Activated naive CD8-positive, alpha-beta T cell treated with anti-CD3 and anti-CD28 coated beads, Interleukin-2, amount 10 ng/mL, durations not matched to agents 7 days and 5 days (primary cell): ENCODE data around the gene HDAC8. TPM values are rescaled to one million over a fixed set of nuclear protein-coding genes. Genes with fewer than 3 reads are reported as not detected.

Experiments
- ATAC-seq: fragments of 150-1000 bp; cut with Tn5 transposase; one replicate; pipeline ENCODE4 v1.10.0; 2021; ENCODE audit warnings: low read depth, moderate library complexity
- POLR2A ChIA-PET: fragments of 350-600 bp; sonication (Branson Sonifier 250); formaldehyde crosslinking; loops from one replicate; lab custom pipeline; 2021; ENCODE audit warnings: antibody characterized with exemption; lab: Charles Lee
- DNase-seq: peaks from one replicate; pipeline ENCODE4 v3.0.0; 2021
- H3K27ac Mint-ChIP-seq: one replicate; pipeline ENCODE4 v1.8.0; 2022; ENCODE audit warnings: mild to moderate bottlenecking, mixed read lengths
- H3K27me3 Mint-ChIP-seq: one replicate; pipeline ENCODE4 v1.8.0; 2022; ENCODE audit warnings: mild to moderate bottlenecking, moderate library complexity, mixed read lengths
- H3K36me3 Mint-ChIP-seq: one replicate; pipeline ENCODE4 v1.8.0; 2021; ENCODE audit warnings: mild to moderate bottlenecking, mixed read lengths
- H3K4me1 Mint-ChIP-seq: one replicate; pipeline ENCODE4 v1.8.0; 2021; ENCODE audit warnings: mixed read lengths
- H3K4me3 Mint-ChIP-seq: one replicate; pipeline ENCODE4 v1.8.0; 2022; ENCODE audit warnings: mild to moderate bottlenecking, moderate library complexity, mixed read lengths
- H3K9me3 Mint-ChIP-seq: one replicate; pipeline ENCODE4 v1.8.0; 2021; ENCODE audit warnings: mixed read lengths
- total RNA-seq, 2 experiments: library from RNA; stranded (reverse); gene quantifications; one replicate each; pipeline ENCODE4 v1.2.3, GENCODE V29; 2021

HDAC8 gene
- total RNA-seq, 2 experiments from 2014 or later = 25.2 to 25.5 TPM

DNA sequence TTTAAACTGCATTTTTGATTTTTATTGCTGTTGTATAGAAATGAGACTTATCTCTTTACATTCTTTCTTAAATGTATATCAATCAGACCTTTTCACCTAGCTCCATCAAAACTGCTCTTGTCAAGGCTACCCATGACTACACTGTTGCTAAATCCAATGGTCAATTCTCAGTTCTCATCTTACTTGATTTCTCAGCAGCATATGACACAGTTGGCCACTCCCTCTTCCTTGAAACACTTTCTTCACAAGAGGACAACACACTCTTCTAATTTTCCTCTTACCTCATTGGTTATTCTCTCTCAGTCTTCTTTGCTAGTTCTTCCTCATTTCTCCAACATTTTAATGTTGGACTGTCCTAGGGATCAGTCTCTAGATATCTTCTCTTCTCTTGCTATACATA, 172.8 kb downstream of the HDAC8 start:
- H3K9me3 Mint-ChIP-seq = no peaks in the 10 kb centered on the region
- H3K4me1 Mint-ChIP-seq = no peaks in the 10 kb centered on the region
- peaks cover 9% of the 10 kb centered on the region for H3K36me3 Mint-ChIP-seq
- no peak overlapping the region for H3K27ac Mint-ChIP-seq
- ATAC-seq (no peak), DNase-seq (no peak)
- no peak overlapping the region for H3K4me3 Mint-ChIP-seq
- POLR2A ChIA-PET = no interaction called here
- H3K27me3 Mint-ChIP-seq = no peaks in the 10 kb centered on the region

DNA sequence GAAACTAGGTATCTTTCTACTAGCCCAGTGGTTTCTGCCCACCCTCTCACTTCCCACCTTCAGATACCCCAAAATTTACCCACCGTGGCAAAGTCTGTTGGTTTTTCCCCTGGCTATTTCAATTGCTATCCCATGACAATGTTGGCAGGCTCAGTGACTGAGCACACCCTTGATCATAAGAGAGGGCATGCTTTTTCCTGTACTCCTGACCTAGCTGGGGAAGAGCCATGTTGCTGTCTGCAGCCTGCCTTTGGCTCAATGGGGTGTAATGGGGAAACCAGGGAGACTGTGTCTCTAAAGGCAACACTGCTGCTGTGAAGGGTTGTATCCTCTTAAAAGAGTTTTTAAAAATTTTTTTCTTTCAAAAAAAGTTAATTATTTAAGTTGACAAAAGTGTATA, 176.5 kb downstream of the HDAC8 start:
- Mint-ChIP-seq H3K4me1 (no peaks in the 10 kb centered on the region), H3K27me3 (no peaks in the 10 kb centered on the region), H3K4me3 (no peak overlapping the region), H3K36me3 (peaks cover 5% of the 10 kb centered on the region), H3K9me3 (no peaks in the 10 kb centered on the region), H3K27ac (no peak overlapping the region)
- POLR2A ChIA-PET = no interaction called here
- no peak for ATAC-seq
- DNase-seq = no peak

DNA sequence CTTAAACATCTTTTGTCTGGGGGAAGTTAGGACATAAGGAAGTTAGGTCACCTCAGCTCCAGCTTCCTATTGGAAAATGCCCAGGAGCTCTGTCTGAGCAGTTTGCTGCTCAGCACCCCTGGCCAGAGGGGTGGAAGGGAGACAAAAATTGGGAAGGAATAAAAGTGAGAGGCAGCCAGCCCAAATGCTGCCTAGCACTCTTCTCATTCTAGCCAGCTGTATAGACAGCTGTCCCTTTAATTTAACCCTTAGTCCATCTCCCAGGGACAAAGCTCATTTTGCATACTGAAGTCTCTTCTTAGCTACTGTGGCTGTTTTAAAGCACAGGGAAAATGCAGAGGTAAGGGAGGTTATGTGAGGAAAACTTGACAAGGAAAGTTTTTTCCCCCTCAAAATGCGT, 177.4 kb downstream of the HDAC8 start:
- ATAC-seq (no peak), DNase-seq (no peak)
- Mint-ChIP-seq H3K27ac (no peak overlapping the region), H3K4me1 (no peaks in the 10 kb centered on the region), H3K27me3 (no peaks in the 10 kb centered on the region), H3K36me3 (peaks cover 4% of the 10 kb centered on the region), H3K9me3 (no peaks in the 10 kb centered on the region), H3K4me3 (no peak overlapping the region)
- POLR2A ChIA-PET = no interaction called here

DNA sequence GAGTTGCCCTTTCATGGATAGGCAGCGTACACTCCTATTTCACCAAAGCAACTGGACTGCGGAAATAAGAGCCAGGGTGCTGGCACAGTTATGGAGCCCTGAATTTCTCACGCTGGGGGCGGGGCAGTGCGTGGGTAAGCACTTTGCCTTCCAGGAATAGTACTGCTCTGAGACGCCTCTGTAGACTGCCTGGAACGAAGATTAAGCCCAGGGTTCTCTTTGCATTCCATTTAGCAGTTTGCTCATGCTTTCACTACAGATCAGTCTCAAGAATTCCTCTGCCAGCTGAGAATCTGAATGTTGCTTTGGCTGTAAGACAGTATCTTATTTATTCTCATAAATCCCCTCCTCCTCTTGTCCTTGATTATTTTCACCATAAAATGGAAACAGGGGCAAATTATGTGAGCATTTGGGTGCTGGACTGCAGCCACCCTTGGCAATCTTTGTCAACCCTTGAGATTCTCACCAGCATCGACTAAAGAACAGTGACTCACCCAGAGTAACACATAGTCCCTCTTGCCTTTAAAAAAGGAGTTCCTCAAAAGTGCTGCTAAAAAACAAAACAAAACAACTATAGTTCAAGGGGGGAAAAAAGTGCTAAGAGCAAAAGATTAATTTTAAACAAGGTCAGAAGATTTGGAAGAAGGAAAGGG, 178.0 kb downstream of the HDAC8 start:
- Mint-ChIP-seq H3K27ac (no peak overlapping the region), H3K27me3 (no peaks in the 10 kb centered on the region), H3K9me3 (no peaks in the 10 kb centered on the region), H3K36me3 (no peaks in the 10 kb centered on the region), H3K4me1 (no peaks in the 10 kb centered on the region), H3K4me3 (no peak overlapping the region)
- DNase-seq (no peak), ATAC-seq (no peak)
- POLR2A ChIA-PET = no interaction called here

DNA sequence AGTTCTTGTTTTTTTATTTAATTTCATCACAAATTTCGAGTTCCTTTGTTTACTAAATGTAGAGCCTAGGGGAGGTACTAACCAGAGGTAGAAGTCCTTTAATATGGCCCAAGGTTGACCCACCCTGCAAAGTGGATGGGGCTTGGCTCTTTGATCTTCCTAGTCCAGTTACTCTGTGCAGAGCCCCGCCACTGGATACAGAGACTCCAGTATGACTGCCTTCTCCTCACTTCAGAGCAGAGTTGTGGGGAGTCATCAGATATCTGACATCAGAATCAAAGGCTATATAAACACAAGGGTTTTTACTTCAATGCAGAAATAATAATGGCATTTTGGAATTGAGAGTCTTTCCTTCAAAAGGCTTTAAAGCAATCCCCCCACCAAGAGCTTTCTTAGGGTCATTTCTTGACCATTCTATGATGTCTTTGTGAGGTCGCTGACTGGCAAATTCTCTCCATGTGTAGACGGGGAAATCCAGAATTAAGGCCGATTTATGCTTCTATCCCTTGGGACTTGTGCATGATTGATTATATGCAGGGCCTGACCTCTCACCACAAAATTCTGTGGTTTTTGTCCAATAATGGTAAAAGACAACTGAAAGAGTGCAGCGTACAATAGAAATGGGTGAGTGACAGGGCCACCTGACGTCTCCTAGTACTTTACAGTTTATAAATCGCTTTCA, 178.7 kb downstream of the HDAC8 start:
- H3K27ac Mint-ChIP-seq = no peak overlapping the region
- no peaks in the 10 kb centered on the region for H3K9me3 Mint-ChIP-seq
- POLR2A ChIA-PET = no interaction called here
- no peaks in the 10 kb centered on the region for H3K4me1 Mint-ChIP-seq
- ATAC-seq (no peak), DNase-seq (no peak)
- H3K4me3 Mint-ChIP-seq = no peak overlapping the region
- H3K27me3 Mint-ChIP-seq = no peaks in the 10 kb centered on the region
- no peaks in the 10 kb centered on the region for H3K36me3 Mint-ChIP-seq

DNA sequence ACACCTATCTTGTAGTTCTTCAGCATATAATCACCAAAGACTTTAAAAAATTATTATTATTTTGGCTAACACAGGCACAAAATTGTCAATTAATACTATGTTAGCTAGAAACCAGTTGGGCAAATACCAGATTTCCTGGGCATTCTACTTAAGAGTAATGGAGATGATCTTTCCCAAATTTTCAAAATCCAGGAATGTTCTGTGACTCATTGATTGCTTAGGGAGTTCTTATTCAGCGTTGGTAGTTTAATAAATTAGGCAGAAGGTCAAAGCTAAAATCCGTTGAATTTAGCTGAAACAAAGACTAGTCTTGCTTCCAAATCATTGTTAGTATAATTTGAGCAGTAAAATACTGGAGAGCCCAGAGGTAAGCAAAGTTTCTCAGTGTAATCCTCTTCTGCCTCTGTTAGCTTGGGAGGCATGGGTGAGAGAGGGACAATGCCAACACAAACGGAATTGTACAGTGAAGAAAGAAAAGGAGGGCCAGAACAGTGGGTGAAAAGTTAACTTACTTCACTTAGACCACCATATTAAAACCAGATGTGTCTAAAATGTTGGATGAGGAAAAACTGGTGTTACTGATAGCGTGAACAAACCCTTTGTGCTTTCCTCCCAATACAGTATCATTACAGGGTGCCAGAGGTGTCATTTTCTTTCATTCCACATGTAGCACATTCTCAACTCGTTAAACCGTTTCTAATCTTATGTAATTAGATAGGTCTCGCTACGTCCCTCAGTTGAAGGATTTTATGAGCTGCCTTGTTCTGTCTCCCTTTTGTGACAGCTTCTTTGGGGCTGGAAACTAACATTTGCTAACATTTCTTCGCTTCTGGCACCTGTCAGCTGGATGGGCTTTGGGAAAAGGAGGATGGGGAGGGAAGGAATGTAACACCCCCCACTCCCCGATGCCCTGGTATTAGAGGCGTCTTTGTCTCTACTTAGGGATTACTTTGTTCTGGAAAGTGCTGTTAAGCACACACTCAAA, 179.5 kb downstream of the HDAC8 start:
- no peaks in the 10 kb centered on the region for H3K27me3 Mint-ChIP-seq
- no peaks in the 10 kb centered on the region for H3K9me3 Mint-ChIP-seq
- POLR2A ChIA-PET = no interaction called here
- H3K4me3 Mint-ChIP-seq = no peak overlapping the region
- H3K27ac Mint-ChIP-seq = no peak overlapping the region
- H3K4me1 Mint-ChIP-seq = no peaks in the 10 kb centered on the region
- no peak for DNase-seq
- H3K36me3 Mint-ChIP-seq = no peaks in the 10 kb centered on the region
- no peak for ATAC-seq

DNA sequence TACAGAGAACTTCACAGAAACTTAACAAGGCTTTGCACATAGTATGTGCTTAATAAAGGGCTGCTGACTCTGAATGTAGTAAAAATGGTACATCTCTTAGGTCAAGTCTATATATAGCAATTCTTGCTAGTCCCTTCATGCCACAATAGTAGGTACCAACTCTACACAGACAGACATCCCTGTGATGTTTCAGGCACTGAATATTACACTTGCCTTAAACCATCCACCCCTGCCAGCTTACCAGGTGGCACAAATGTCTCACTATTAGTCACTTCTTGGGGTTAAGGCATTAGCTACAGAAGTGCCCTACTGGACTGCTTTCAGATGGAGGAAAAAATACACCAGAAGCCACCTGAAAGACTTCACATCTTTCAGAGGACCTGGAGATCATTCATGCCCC, 180.6 kb downstream of the HDAC8 start:
- Mint-ChIP-seq H3K4me1 (no peaks in the 10 kb centered on the region), H3K36me3 (no peaks in the 10 kb centered on the region), H3K9me3 (no peaks in the 10 kb centered on the region), H3K4me3 (no peak overlapping the region), H3K27me3 (no peaks in the 10 kb centered on the region), H3K27ac (no peak overlapping the region)
- POLR2A ChIA-PET = no interaction called here
- no peak for DNase-seq
- ATAC-seq = no peak

DNA sequence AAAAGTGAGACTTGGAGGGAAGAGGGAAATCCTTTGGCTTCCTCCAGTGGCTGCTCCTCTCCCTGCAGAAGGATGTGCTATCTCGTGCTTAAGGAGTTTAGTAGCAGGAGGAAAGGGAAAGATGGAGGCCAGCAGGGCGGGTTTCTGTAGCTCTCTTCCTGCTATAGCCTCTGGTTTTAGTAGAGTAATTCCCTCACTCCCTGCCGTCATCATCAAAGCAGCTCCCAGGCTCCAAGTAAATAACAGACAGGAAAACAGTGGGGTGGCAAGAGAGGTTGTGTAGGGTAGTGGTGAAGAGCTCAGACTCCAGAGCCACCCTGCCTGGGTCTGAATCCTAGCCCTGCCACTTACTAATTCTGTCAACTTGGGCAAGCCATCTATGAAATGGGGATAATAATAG, 185.4 kb downstream of the HDAC8 start:
- DNase-seq = no peak
- H3K27me3 Mint-ChIP-seq = no peaks in the 10 kb centered on the region
- peaks cover 4% of the 10 kb centered on the region for H3K36me3 Mint-ChIP-seq
- H3K4me3 Mint-ChIP-seq = no peak overlapping the region
- no peaks in the 10 kb centered on the region for H3K9me3 Mint-ChIP-seq
- peaks cover 4% of the 10 kb centered on the region for H3K4me1 Mint-ChIP-seq
- POLR2A ChIA-PET = no interaction called here
- H3K27ac Mint-ChIP-seq = no peak overlapping the region
- no peak for ATAC-seq

DNA sequence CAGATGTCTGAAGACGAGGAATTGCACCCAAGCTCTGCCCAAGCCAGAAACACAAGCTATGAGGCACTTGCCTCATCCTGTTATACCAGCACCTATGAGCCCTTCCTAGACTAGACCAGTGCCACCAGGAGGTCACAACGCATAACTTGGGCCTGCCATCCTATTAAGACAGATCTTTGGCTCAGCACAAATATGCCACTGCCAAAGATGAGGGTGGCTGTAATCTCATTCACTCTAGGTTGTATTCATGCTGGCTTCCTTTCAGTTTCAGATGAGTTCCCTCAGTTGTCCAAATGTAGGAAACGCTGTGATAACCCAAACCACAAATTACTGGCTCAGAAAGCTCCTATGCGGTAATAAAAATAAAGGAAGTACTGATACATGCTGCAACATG, 190.4 kb downstream of the HDAC8 start:
- Mint-ChIP-seq H3K27me3 (no peaks in the 10 kb centered on the region), H3K27ac (no peak overlapping the region), H3K9me3 (no peaks in the 10 kb centered on the region), H3K4me3 (no peak overlapping the region), H3K4me1 (peaks cover 4% of the 10 kb centered on the region), H3K36me3 (peaks cover 4% of the 10 kb centered on the region)
- DNase-seq (no peak), ATAC-seq (no peak)
- POLR2A ChIA-PET = no interaction called here

DNA sequence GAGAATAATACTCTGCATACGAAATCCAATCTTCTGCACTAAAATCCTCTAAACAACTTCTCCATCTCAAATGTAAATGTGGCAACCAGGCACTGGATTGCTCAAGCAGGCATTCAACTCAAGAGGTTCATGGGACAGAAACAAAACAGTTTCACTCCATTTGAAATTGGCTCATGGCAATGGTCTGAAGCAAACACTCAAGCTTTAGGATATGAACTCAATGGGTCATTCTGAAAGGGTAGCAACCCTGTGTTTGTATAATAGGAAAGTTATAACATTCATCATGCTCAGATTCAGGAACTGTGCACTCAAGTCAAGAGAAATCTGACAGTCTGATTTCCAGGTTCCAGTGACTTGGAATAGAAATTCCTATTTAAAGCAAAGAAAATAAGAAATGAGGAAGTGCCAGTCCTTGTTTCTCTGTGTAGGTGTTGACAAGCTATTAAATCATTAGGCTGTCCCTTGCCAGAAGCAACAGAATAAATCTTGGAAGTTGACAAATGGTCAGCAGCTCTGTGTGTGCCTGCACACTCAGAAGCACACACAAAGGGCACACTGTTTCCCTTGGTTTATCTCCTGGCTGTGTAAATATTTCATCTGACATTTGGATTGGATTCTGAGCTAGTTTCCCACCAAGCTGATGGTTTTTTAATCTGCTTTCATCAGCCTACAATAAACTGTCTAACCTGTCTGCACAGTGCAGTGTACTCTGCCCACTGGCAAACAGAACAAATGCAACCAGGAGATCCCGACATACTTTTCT, 191.0 kb downstream of the HDAC8 start:
- DNase-seq (no peak), ATAC-seq (no peak)
- Mint-ChIP-seq H3K36me3 (peaks cover 4% of the 10 kb centered on the region), H3K4me1 (peaks cover 4% of the 10 kb centered on the region), H3K27me3 (no peaks in the 10 kb centered on the region), H3K9me3 (no peaks in the 10 kb centered on the region), H3K27ac (no peak overlapping the region), H3K4me3 (no peak overlapping the region)
- POLR2A ChIA-PET = no interaction called here

DNA sequence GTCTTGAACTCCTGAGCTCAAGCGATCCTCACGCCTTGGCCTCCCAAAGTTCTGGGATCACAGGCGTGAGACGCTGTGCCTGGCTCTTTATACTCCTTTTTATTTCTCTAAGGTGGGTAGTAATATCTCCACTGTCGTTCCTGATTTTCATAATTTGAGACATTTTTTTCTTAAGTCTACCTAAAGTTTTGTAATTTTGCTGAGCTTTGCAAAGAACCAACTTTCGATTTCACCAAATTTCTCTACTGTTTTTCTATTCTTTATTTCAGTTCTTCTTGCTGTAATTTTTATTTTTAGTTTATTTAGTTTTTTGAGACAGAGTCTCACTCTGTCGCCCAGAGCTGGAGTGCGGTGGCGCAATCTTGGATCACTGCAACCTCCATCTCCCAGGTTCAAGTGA, 196.5 kb downstream of the HDAC8 start:
- DNase-seq (no peak), ATAC-seq (no peak)
- Mint-ChIP-seq H3K9me3 (no peaks in the 10 kb centered on the region), H3K4me3 (no peak overlapping the region), H3K36me3 (no peaks in the 10 kb centered on the region), H3K4me1 (no peaks in the 10 kb centered on the region), H3K27ac (no peak overlapping the region), H3K27me3 (no peaks in the 10 kb centered on the region)
- POLR2A ChIA-PET = no interaction called here

DNA sequence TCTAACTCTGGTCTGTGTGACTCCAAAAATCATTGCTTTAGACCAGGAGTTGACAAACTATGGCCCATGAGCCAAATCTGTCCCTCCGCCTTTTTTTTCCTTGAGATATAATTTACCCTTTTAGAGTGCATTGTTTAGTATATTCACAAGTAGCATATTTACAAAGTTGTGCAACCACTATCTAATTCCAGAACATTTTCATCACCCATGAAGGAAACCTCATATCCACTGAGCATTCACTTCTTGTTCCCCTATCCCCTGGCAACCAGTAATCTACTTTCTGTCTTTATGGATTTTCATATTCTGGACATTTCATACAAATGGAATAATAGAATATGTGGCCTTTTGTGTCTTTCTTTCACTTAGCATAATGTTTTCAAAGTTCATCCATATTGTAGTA, 199.5 kb downstream of the HDAC8 start:
- no peak overlapping the region for H3K27ac Mint-ChIP-seq
- no peak overlapping the region for H3K4me3 Mint-ChIP-seq
- DNase-seq (no peak), ATAC-seq (no peak)
- no peaks in the 10 kb centered on the region for H3K36me3 Mint-ChIP-seq
- no peaks in the 10 kb centered on the region for H3K4me1 Mint-ChIP-seq
- POLR2A ChIA-PET = no interaction called here
- no peaks in the 10 kb centered on the region for H3K27me3 Mint-ChIP-seq
- H3K9me3 Mint-ChIP-seq = no peaks in the 10 kb centered on the region

DNA sequence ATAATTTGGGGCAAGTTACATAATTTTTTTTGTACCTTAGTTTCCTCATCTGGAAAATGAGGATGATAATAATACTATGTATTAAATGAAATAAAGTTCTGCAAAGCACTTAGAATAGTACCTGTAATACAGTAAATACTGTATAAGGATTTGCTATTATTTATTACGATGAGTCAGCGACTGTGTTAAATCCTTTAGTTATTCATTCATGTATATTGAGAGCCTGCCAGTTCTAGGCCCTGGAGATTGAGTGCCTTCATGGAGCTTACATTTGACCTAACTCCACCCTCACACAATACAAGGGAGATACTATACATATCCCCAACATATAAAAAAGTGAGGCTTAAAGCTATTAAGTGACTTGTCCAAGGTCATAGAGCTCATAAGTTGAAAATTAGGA, 199.9 kb downstream of the HDAC8 start:
- no peak overlapping the region for H3K27ac Mint-ChIP-seq
- H3K27me3 Mint-ChIP-seq = no peaks in the 10 kb centered on the region
- H3K4me3 Mint-ChIP-seq = no peak overlapping the region
- POLR2A ChIA-PET = no interaction called here
- no peaks in the 10 kb centered on the region for H3K36me3 Mint-ChIP-seq
- DNase-seq (no peak), ATAC-seq (no peak)
- no peaks in the 10 kb centered on the region for H3K9me3 Mint-ChIP-seq
- H3K4me1 Mint-ChIP-seq = no peaks in the 10 kb centered on the region
